Measurements from ENCODE around the gene DLD.
"Not testable (repeated sequence)": the region's sequence is repeated elsewhere in the genome, so short reads cannot be mapped to it uniquely, and the experiment has no call there.

The DLD gene

GRCh38 chr7:107882766-107883165, 8.2 kb upstream of the DLD start:
- H3K36me3 ChIP-seq (ENCODE audit: control insufficient read depth in 4 of 4, insufficient read depth in 4 of 4, low read length in 3 of 4), result no peaks in the 10 kb centered on the region
- 89% methylated on average over 1 of the region's 2 CpGs for WGBS (ENCODE audit: insufficient coverage)
- H3K4me1 ChIP-seq (ENCODE audit: control extremely low read depth in 1 of 4, control insufficient read depth in 4 of 4, insufficient read depth in 4 of 4, low read length in 3 of 4), result peaks cover 0 to 3% (median 0%) of the 10 kb centered on the region in 4 experiments
- H3K27me3 ChIP-seq (replicated peaks in 2 of 5; ENCODE audit: control insufficient read depth in 4 of 5, insufficient read depth in 5 of 5, low read length in 4 of 5), result no peaks in the 10 kb centered on the region
- H3K9me3 ChIP-seq (ENCODE audit: control extremely low read depth in 1 of 5, control insufficient read depth in 4 of 5, insufficient read depth in 2 of 5, low read depth in 1 of 5, low read length in 4 of 5), result no peaks in the 10 kb centered on the region
- H3K4me3 ChIP-seq (ENCODE audit: control insufficient read depth in 1 of 7, extremely low read depth in 1 of 7, insufficient read depth in 4 of 7, low read depth in 2 of 7, low read length in 6 of 7), result no peak overlapping the region
- no peak for DNase-seq
- ChIA-PET POLR2A (no interaction called here), CTCF (interaction anchor here (1.1 to 11.2 kb wide), 4 partner anchors 11 to 680 kb away, joined by 4 to 148 read pairs (median 6); partner anchors contain the start of gene CBLL1)
- H3K27ac ChIP-seq (ENCODE audit: insufficient read depth in 1 of 2, low read depth in 1 of 2, low read length in 2 of 2, poor library complexity in 1 of 2, severe bottlenecking in 2 of 2), result no peak overlapping the region

GRCh38 chr7:107884066-107884818, 6.7 kb upstream of the DLD start:
- CTCF ChIA-PET, result no interaction called here
- no peaks in the 10 kb centered on the region for H3K36me3 ChIP-seq (ENCODE audit: control insufficient read depth in 4 of 4, insufficient read depth in 4 of 4, low read length in 3 of 4)
- H3K27ac ChIP-seq (ENCODE audit: insufficient read depth in 1 of 2, low read depth in 1 of 2, low read length in 2 of 2, poor library complexity in 1 of 2, severe bottlenecking in 2 of 2), result no peak overlapping the region
- no peak for DNase-seq
- peaks cover 0 to 2% (median 0%) of the 10 kb centered on the region in 4 experiments for H3K4me1 ChIP-seq (ENCODE audit: control extremely low read depth in 1 of 4, control insufficient read depth in 4 of 4, insufficient read depth in 4 of 4, low read length in 3 of 4)
- POLR2A ChIA-PET, result no interaction called here
- no peaks in the 10 kb centered on the region for H3K9me3 ChIP-seq (ENCODE audit: control extremely low read depth in 1 of 5, control insufficient read depth in 4 of 5, insufficient read depth in 2 of 5, low read depth in 1 of 5, low read length in 4 of 5)
- no peaks in the 10 kb centered on the region for H3K27me3 ChIP-seq (replicated peaks in 2 of 5; ENCODE audit: control insufficient read depth in 4 of 5, insufficient read depth in 5 of 5, low read length in 4 of 5)
- H3K4me3 ChIP-seq (ENCODE audit: control insufficient read depth in 1 of 7, extremely low read depth in 1 of 7, insufficient read depth in 4 of 7, low read depth in 2 of 7, low read length in 6 of 7), result no peak overlapping the region
- 70% methylated on average over 4 of the region's 6 CpGs for WGBS (ENCODE audit: insufficient coverage)

- H3K9me3 ChIP-seq (ENCODE audit: control extremely low read depth in 1 of 5, control insufficient read depth in 4 of 5, insufficient read depth in 2 of 5, low read depth in 1 of 5, low read length in 4 of 5); H3K27ac ChIP-seq (ENCODE audit: insufficient read depth in 1 of 2, low read depth in 1 of 2, low read length in 2 of 2, poor library complexity in 1 of 2, severe bottlenecking in 2 of 2); POLR2A ChIA-PET; H3K27me3 ChIP-seq (replicated peaks in 2 of 5; ENCODE audit: control insufficient read depth in 4 of 5, insufficient read depth in 5 of 5, low read length in 4 of 5); H3K36me3 ChIP-seq (ENCODE audit: control insufficient read depth in 4 of 4, insufficient read depth in 4 of 4, low read length in 3 of 4); H3K4me3 ChIP-seq (ENCODE audit: control insufficient read depth in 1 of 7, extremely low read depth in 1 of 7, insufficient read depth in 4 of 7, low read depth in 2 of 7, low read length in 6 of 7); DNase-seq: not testable (repeated sequence)
- peaks cover 13 to 21% (median 15%) of the 10 kb centered on the region in 4 experiments for H3K4me1 ChIP-seq (ENCODE audit: control extremely low read depth in 1 of 4, control insufficient read depth in 4 of 4, insufficient read depth in 4 of 4, low read length in 3 of 4)
- CTCF ChIA-PET, result interaction anchor here (1.2 to 5.1 kb wide), 3 partner anchors 9 to 163 kb away, joined by 3 to 54 read pairs (median 12); no protein-coding TSS in a partner anchor
- over 99% methylated on average over 20 of the region's 22 CpGs for WGBS (ENCODE audit: insufficient coverage)
Measured at GRCh38 chr7:107887827-107888226, 3.2 kb upstream of the DLD start.

GRCh38 chr7:107889992-107890391, 991 bp upstream of the DLD start:
- DNase-seq, result no peak
- WGBS (ENCODE audit: insufficient coverage), result no CpG with 5 or more reads among the region's 3 CpGs
- peaks cover 9 to 16% (median 12%) of the 10 kb centered on the region in 4 experiments for H3K36me3 ChIP-seq (ENCODE audit: control insufficient read depth in 4 of 4, insufficient read depth in 4 of 4, low read length in 3 of 4)
- POLR2A ChIA-PET, result interaction anchor here (1.2 to 1.3 kb wide), 2 partner anchors 8 to 147 kb away, joined by 3 to 5 read pairs; partner anchors contain the start of gene CBLL1
- H3K27me3 ChIP-seq (replicated peaks in 2 of 5; ENCODE audit: control insufficient read depth in 4 of 5, insufficient read depth in 5 of 5, low read length in 4 of 5), result no peaks in the 10 kb centered on the region
- peak overlapping the region in 3 of 7 experiments; percentile 85 to 96 (median 87) for H3K4me3 ChIP-seq (ENCODE audit: control insufficient read depth in 1 of 7, extremely low read depth in 1 of 7, insufficient read depth in 4 of 7, low read depth in 2 of 7, low read length in 6 of 7)
- peaks cover 13 to 32% (median 19%) of the 10 kb centered on the region in 4 experiments for H3K4me1 ChIP-seq (ENCODE audit: control extremely low read depth in 1 of 4, control insufficient read depth in 4 of 4, insufficient read depth in 4 of 4, low read length in 3 of 4)
- CTCF ChIA-PET, result interaction anchor here (1.2 to 5.1 kb wide), 5 partner anchors 8 to 256 kb away, joined by 3 to 54 read pairs (median 5); no protein-coding TSS in a partner anchor
- H3K27ac ChIP-seq (ENCODE audit: insufficient read depth in 1 of 2, low read depth in 1 of 2, low read length in 2 of 2, poor library complexity in 1 of 2, severe bottlenecking in 2 of 2), result peak overlapping the region in 1 of 2 experiments; percentile 98
- H3K9me3 ChIP-seq (ENCODE audit: control extremely low read depth in 1 of 5, control insufficient read depth in 4 of 5, insufficient read depth in 2 of 5, low read depth in 1 of 5, low read length in 4 of 5), result no peaks in the 10 kb centered on the region

- WGBS (ENCODE audit: insufficient coverage), result 20% methylated on average over 2 of the region's 7 CpGs
- CTCF ChIA-PET, result interaction anchor here (1.2 to 5.1 kb wide), 4 partner anchors 9 to 148 kb away, joined by 3 to 54 read pairs (median 8); no protein-coding TSS in a partner anchor
- DNase-seq, result no peak
Measured at GRCh38 chr7:107890493-107890961, 456 bp upstream of the DLD start.

GRCh38 chr7:107891636-107892366, 818 bp downstream of the DLD start:
- CTCF ChIA-PET, result interaction anchor here (1.0 to 5.1 kb wide), 2 partner anchors 13 to 17 kb away, joined by 3 to 54 read pairs; no protein-coding TSS in a partner anchor
- Histone ChIP-seq H3K36me3 (ENCODE audit: control insufficient read depth in 4 of 4, insufficient read depth in 4 of 4, low read length in 3 of 4) (peaks cover 15 to 30% (median 22%) of the 10 kb centered on the region in 4 experiments), H3K9me3 (ENCODE audit: control extremely low read depth in 1 of 5, control insufficient read depth in 4 of 5, insufficient read depth in 2 of 5, low read depth in 1 of 5, low read length in 4 of 5) (no peaks in the 10 kb centered on the region), H3K4me3 (ENCODE audit: control insufficient read depth in 1 of 7, extremely low read depth in 1 of 7, insufficient read depth in 4 of 7, low read depth in 2 of 7, low read length in 6 of 7) (peak overlapping the region; percentile 37 to 96 (median 85)), H3K27me3 (replicated peaks in 2 of 5; ENCODE audit: control insufficient read depth in 4 of 5, insufficient read depth in 5 of 5, low read length in 4 of 5) (no peaks in the 10 kb centered on the region), H3K4me1 (ENCODE audit: control extremely low read depth in 1 of 4, control insufficient read depth in 4 of 4, insufficient read depth in 4 of 4, low read length in 3 of 4) (peaks cover 13 to 32% (median 19%) of the 10 kb centered on the region in 4 experiments), H3K27ac (ENCODE audit: insufficient read depth in 1 of 2, low read depth in 1 of 2, low read length in 2 of 2, poor library complexity in 1 of 2, severe bottlenecking in 2 of 2) (peak overlapping the region; percentile 96 to 98)
- WGBS (ENCODE audit: insufficient coverage), result 0% methylated on average over 6 of the region's 9 CpGs
- DNase-seq, result peak; percentile 65 to 92 (median 91)
- POLR2A ChIA-PET, result interaction anchor here (0.7 to 1.2 kb wide), 2 partner anchors 147 to 149 kb away, joined by 3 read pairs; no protein-coding TSS in a partner anchor

More at GRCh38 chr7:107890493-107890961, 456 bp upstream of the DLD start:
- H3K4me1 ChIP-seq (ENCODE audit: control extremely low read depth in 1 of 4, control insufficient read depth in 4 of 4, insufficient read depth in 4 of 4, low read length in 3 of 4), result peaks cover 13 to 32% (median 19%) of the 10 kb centered on the region in 4 experiments
- H3K27me3 ChIP-seq (replicated peaks in 2 of 5; ENCODE audit: control insufficient read depth in 4 of 5, insufficient read depth in 5 of 5, low read length in 4 of 5), result no peaks in the 10 kb centered on the region
- peaks cover 9 to 21% (median 16%) of the 10 kb centered on the region in 4 experiments for H3K36me3 ChIP-seq (ENCODE audit: control insufficient read depth in 4 of 4, insufficient read depth in 4 of 4, low read length in 3 of 4)
- peak overlapping the region; percentile 37 to 96 (median 85) for H3K4me3 ChIP-seq (ENCODE audit: control insufficient read depth in 1 of 7, extremely low read depth in 1 of 7, insufficient read depth in 4 of 7, low read depth in 2 of 7, low read length in 6 of 7)
- POLR2A ChIA-PET, result interaction anchor here (1.2 to 1.3 kb wide), 3 partner anchors 9 to 147 kb away, joined by 3 to 5 read pairs (median 3); partner anchors contain the start of gene CBLL1
- H3K9me3 ChIP-seq (ENCODE audit: control extremely low read depth in 1 of 5, control insufficient read depth in 4 of 5, insufficient read depth in 2 of 5, low read depth in 1 of 5, low read length in 4 of 5), result no peaks in the 10 kb centered on the region
- H3K27ac ChIP-seq (ENCODE audit: insufficient read depth in 1 of 2, low read depth in 1 of 2, low read length in 2 of 2, poor library complexity in 1 of 2, severe bottlenecking in 2 of 2), result peak overlapping the region; percentile 96 to 98
